HL-60 (cell line): ENCODE data around the gene IL11.
"Not testable (repeated sequence)": the region's sequence is repeated elsewhere in the genome, so short reads cannot be mapped to it uniquely, and the experiment has no call there.

Source experiments
- DNase-seq, 2 experiments: peaks; one replicate each; pipeline ENCODE4 v3.0.0-alpha.2; 2010 to 2020; ENCODE audit warnings: low read depth in 1 of 2, low spot score in 1 of 2
- H3K27ac ChIP-seq: fragments of 250-450 bp; sonication (Bioruptor Pico); replicated peaks from 2 replicates; pipeline ENCODE4 v1.5.1; 2020; ENCODE audit warnings: mild to moderate bottlenecking, moderate library complexity
- H3K27me3 ChIP-seq: fragments of 250-450 bp; sonication (Bioruptor Pico); 2 replicates; pipeline ENCODE4 v1.5.1; 2021; ENCODE audit warnings: mild to moderate bottlenecking, moderate library complexity; ENCODE audit not compliant: insufficient read depth, poor library complexity, severe bottlenecking
- H3K4me3 ChIP-seq: replicated peaks from 2 replicates; pipeline ENCODE4 v1.5.1; 2011; ENCODE audit warnings: mild to moderate bottlenecking, control low read depth, low read length; ENCODE audit not compliant: insufficient read depth
- GABPA ChIP-seq: IDR thresholded peaks from 2 replicates; pipeline ENCODE4 v1.6.1; 2012; ENCODE audit warnings: low read depth
- POLR2AphosphoS5 ChIP-seq: IDR thresholded peaks from 2 replicates; pipeline ENCODE4 v1.6.1; 2012; ENCODE audit warnings: low read depth
- SPI1 ChIP-seq: IDR thresholded peaks from 2 replicates; pipeline ENCODE4 v1.6.1; 2012; ENCODE audit warnings: low read depth, mild to moderate bottlenecking, borderline replicate concordance
- TF ChIP-seq, protein P1 (sequence below): IDR thresholded peaks from 2 replicates; pipeline ENCODE4 v1.6.1; 2012; ENCODE audit warnings: low read depth; ENCODE audit not compliant: insufficient replicate concordance
- TF ChIP-seq, protein P2 (sequence below): IDR thresholded peaks from one replicate; pipeline ENCODE4 v1.5.1; 2011; ENCODE audit warnings: low read length, control low read depth, inconsistent platforms; ENCODE audit not compliant: insufficient read depth

IL11 gene

DNA sequence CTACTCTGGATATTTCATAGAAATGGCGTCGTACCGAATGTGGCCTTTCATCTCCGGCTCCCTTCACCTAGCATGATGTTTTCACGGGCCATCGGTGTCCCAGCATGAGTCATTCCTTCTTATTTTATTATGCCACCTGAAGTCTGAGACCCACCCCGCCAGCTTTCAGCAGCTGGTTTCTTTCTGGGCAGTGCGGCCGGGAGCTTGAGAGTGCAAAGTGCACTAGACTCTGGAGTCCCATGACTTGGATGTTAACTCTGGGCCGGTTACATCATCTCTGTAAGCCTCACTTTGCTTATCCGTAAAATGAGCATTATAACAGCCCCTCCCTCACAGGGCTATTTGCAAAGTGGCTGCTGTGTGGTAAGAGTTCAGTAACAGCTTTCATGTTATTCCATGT, 36.4 kb downstream of the IL11 start:
- Histone ChIP-seq H3K4me3 (no peak overlapping the region), H3K27ac (no peak overlapping the region), H3K27me3 (no peaks in the 10 kb centered on the region)
- TF ChIP-seq POLR2AphosphoS5 = no peak
- TF ChIP-seq, protein P1, sequence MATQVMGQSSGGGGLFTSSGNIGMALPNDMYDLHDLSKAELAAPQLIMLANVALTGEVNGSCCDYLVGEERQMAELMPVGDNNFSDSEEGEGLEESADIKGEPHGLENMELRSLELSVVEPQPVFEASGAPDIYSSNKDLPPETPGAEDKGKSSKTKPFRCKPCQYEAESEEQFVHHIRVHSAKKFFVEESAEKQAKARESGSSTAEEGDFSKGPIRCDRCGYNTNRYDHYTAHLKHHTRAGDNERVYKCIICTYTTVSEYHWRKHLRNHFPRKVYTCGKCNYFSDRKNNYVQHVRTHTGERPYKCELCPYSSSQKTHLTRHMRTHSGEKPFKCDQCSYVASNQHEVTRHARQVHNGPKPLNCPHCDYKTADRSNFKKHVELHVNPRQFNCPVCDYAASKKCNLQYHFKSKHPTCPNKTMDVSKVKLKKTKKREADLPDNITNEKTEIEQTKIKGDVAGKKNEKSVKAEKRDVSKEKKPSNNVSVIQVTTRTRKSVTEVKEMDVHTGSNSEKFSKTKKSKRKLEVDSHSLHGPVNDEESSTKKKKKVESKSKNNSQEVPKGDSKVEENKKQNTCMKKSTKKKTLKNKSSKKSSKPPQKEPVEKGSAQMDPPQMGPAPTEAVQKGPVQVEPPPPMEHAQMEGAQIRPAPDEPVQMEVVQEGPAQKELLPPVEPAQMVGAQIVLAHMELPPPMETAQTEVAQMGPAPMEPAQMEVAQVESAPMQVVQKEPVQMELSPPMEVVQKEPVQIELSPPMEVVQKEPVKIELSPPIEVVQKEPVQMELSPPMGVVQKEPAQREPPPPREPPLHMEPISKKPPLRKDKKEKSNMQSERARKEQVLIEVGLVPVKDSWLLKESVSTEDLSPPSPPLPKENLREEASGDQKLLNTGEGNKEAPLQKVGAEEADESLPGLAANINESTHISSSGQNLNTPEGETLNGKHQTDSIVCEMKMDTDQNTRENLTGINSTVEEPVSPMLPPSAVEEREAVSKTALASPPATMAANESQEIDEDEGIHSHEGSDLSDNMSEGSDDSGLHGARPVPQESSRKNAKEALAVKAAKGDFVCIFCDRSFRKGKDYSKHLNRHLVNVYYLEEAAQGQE = no peak
- TF ChIP-seq GABPA = no peak
- TF ChIP-seq, protein P2, sequence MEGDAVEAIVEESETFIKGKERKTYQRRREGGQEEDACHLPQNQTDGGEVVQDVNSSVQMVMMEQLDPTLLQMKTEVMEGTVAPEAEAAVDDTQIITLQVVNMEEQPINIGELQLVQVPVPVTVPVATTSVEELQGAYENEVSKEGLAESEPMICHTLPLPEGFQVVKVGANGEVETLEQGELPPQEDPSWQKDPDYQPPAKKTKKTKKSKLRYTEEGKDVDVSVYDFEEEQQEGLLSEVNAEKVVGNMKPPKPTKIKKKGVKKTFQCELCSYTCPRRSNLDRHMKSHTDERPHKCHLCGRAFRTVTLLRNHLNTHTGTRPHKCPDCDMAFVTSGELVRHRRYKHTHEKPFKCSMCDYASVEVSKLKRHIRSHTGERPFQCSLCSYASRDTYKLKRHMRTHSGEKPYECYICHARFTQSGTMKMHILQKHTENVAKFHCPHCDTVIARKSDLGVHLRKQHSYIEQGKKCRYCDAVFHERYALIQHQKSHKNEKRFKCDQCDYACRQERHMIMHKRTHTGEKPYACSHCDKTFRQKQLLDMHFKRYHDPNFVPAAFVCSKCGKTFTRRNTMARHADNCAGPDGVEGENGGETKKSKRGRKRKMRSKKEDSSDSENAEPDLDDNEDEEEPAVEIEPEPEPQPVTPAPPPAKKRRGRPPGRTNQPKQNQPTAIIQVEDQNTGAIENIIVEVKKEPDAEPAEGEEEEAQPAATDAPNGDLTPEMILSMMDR = no peak
- no peak for TF ChIP-seq SPI1
- no peak for DNase-seq

DNA sequence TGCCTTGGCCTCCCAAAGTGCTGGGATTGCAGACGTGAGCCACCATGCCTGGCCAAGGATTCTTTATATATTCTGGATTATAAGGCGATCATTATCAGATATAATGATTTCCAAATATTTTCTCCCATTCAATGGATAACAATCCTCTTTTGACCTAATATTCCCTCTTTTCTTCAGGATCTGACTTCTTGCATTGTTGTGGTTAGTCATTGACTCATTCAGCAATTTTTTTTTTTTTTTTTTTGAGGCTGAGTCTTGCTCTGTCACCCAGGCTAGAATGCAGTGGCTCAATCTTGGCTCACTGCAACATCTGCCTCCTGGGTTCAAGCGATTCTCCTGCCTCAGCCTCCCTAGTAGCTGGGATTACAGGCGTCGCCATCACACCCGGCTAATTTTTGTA, 40.5 kb downstream of the IL11 start:
- H3K27ac ChIP-seq, H3K27me3 ChIP-seq, H3K4me3 ChIP-seq, DNase-seq: not testable (repeated sequence)

DNA sequence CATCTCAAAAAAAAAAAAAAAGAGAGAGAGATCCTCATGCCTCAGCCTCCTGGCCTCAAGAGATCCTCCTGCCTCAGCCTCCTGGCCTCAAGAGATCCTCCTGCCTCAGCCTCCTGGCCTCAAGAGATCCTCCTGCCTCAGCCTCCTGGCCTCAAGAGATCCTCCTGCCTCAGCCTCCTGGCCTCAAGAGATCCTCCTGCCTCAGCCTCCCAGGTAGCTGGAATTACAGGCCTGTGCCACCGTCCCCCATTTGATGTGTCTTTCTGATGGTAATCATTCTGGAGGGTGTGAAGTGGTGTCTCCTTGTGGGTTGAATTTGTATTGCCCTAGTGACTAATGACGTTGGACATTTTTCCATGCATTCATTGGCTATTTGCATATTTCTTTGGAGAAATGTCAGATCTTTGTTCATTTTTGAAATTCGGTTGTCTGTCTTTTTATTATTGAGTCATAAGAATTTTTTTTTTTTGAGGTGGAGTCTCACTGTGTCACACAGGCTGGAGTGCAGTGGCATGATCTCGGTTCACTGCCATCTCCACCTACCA, 41.4 kb downstream of the IL11 start:
- not testable (repeated sequence) for H3K27me3 ChIP-seq, H3K4me3 ChIP-seq, H3K27ac ChIP-seq, DNase-seq

DNA sequence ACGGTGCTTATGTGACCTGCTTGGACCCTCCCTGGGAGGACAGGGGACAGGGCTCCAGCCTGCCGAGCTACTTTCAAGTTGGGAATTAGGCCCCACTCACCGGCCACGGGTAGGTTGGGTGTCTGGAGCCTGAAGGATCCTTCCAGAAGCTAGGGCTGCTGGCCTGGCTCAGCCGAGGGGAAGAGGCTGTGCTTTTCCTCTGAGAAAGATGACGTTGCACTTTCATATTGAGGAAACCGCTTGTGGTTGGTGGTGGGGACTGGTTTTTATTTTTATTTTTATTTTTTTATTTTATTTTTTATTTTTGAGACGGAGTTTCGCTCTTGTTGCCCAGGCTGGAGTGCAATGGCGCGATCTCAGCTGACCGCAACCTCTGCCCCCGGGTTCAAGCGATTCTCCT, 45.1 kb downstream of the IL11 start, which contains the start of gene TMEM150B:
TMEM150B (minus strand) TSS at position 170 of the 400 bp plus-strand sequence. CDS start 4,305 bp downstream, outside the sequence.
- H3K27me3 ChIP-seq = no peaks in the 10 kb centered on the region
- peak within 1 kb of the TSS; percentile 23 for H3K27ac ChIP-seq
- TF ChIP-seq GABPA (no peak), POLR2AphosphoS5 (no peak), SPI1 (no peak)
- TF ChIP-seq, protein P2 = no peak
- TF ChIP-seq, protein P1 = no peak
- no peak within 1 kb of the TSS for H3K4me3 ChIP-seq
- DNase-seq = peak in 1 of 2 experiments; percentile 53

DNA sequence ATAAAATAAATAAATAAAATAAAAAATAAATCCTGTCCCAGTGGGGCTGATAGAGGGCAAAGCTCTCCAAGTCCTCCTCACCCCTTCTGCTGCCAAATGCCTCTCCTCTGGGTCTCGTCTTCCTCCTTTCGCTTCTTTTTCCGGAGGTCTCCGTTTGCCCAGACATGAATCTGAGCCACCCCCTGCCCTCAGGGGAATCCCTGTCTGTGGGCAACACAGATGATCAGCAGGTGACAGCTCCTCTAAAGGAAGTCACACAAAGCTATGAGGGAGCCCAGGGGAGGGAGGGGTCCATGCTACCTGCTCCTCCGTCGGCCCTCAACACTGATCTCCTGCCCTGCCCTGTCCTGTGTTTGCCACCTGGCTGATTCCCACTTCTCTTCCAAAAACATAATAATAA, 45.6 kb downstream of the IL11 start:
- H3K4me3 ChIP-seq = no peak overlapping the region
- TF ChIP-seq SPI1 = no peak
- TF ChIP-seq GABPA = no peak
- TF ChIP-seq, protein P2 = no peak
- TF ChIP-seq, protein P1 = no peak
- no peak for TF ChIP-seq POLR2AphosphoS5
- no peak overlapping the region; the same call in 1 of the 2 replicates for H3K27ac ChIP-seq
- no peaks in the 10 kb centered on the region for H3K27me3 ChIP-seq
- no peak for DNase-seq
